Neural crest cell (in vitro differentiated cells): ENCODE results near the gene NME2. TPM values are rescaled to one million over a fixed set of nuclear protein-coding genes. Genes with fewer than 3 reads are reported as not detected.

Source experiments
- DNase-seq: peaks from one replicate; pipeline ENCODE4 v3.0.0; 2021; ENCODE audit warnings: low read depth, mixed read lengths, low spot score
- H3K27ac Mint-ChIP-seq: one replicate; pipeline ENCODE4 v1.8.0; 2021; ENCODE audit warnings: mild to moderate bottlenecking, mixed read lengths; ENCODE audit not compliant: unreplicated experiment
- H3K27me3 Mint-ChIP-seq: 2 replicates; pipeline ENCODE4 v1.8.0; 2021; ENCODE audit warnings: low read depth, mild to moderate bottlenecking, mixed read lengths
- H3K36me3 Mint-ChIP-seq: 2 replicates; pipeline ENCODE4 v1.8.0; 2021; ENCODE audit warnings: low read depth, mild to moderate bottlenecking, mixed read lengths
- H3K4me1 Mint-ChIP-seq: 2 replicates; pipeline ENCODE4 v1.8.0; 2021; ENCODE audit warnings: mixed read lengths
- H3K4me3 Mint-ChIP-seq: one replicate; pipeline ENCODE4 v1.8.0; 2021; ENCODE audit warnings: mild to moderate bottlenecking, mixed read lengths
- H3K9me3 Mint-ChIP-seq: 2 replicates; pipeline ENCODE4 v1.8.0; 2021; ENCODE audit warnings: mixed read lengths
- CTCF ChIP-seq: fragments of 200-600 bp; sonication (generic); conservative IDR thresholded peaks from 2 replicates; pipeline ENCODE4 v1.5.0; 2021; ENCODE audit warnings: antibody characterized with exemption, mild to moderate bottlenecking
- total RNA-seq: library from RNA; stranded (reverse); gene quantifications from 2 replicates; pipeline ENCODE4 v1.2.1, GENCODE V29; 2021

NME2 gene
- total RNA-seq, 1 donor from 2014 or later: 541 TPM

GRCh38 chr17:51184124-51184523, 17.9 kb downstream of the NME2 start:
- no peak overlapping the region for H3K4me3 Mint-ChIP-seq
- no peak overlapping the region for H3K27ac Mint-ChIP-seq
- no peaks in the 10 kb centered on the region for H3K4me1 Mint-ChIP-seq
- no peaks in the 10 kb centered on the region for H3K27me3 Mint-ChIP-seq
- H3K9me3 Mint-ChIP-seq: no peaks in the 10 kb centered on the region
- no peak for TF ChIP-seq CTCF
- H3K36me3 Mint-ChIP-seq: peaks cover 7% of the 10 kb centered on the region
- DNase-seq: no peak

- TF ChIP-seq CTCF: no peak
- DNase-seq: no peak
- H3K36me3 Mint-ChIP-seq: peaks cover 11% of the 10 kb centered on the region
- no peaks in the 10 kb centered on the region for H3K4me1 Mint-ChIP-seq
- no peaks in the 10 kb centered on the region for H3K27me3 Mint-ChIP-seq
- no peak overlapping the region for H3K4me3 Mint-ChIP-seq
- no peaks in the 10 kb centered on the region for H3K9me3 Mint-ChIP-seq
- H3K27ac Mint-ChIP-seq: no peak overlapping the region
These were observed 19.6 kb downstream of the NME2 start for GRCh38 chr17:51185763-51186332.

GRCh38 chr17:51188271-51188833, 22.1 kb downstream of the NME2 start:
- no peak overlapping the region for H3K4me3 Mint-ChIP-seq
- TF ChIP-seq CTCF: no peak
- H3K27me3 Mint-ChIP-seq: no peaks in the 10 kb centered on the region
- H3K9me3 Mint-ChIP-seq: no peaks in the 10 kb centered on the region
- peaks cover 14% of the 10 kb centered on the region for H3K36me3 Mint-ChIP-seq
- H3K27ac Mint-ChIP-seq: no peak overlapping the region
- H3K4me1 Mint-ChIP-seq: no peaks in the 10 kb centered on the region
- DNase-seq: no peak

GRCh38 chr17:51189162-51189561, 23.0 kb downstream of the NME2 start:
- Mint-ChIP-seq H3K36me3 (peaks cover 14% of the 10 kb centered on the region), H3K4me1 (no peaks in the 10 kb centered on the region), H3K4me3 (no peak overlapping the region), H3K9me3 (no peaks in the 10 kb centered on the region), H3K27ac (no peak overlapping the region), H3K27me3 (no peaks in the 10 kb centered on the region)
- TF ChIP-seq CTCF: no peak
- DNase-seq: no peak

GRCh38 chr17:51189628-51190027, 23.4 kb downstream of the NME2 start:
- H3K36me3 Mint-ChIP-seq: peaks cover 14% of the 10 kb centered on the region
- no peak overlapping the region for H3K27ac Mint-ChIP-seq
- H3K9me3 Mint-ChIP-seq: no peaks in the 10 kb centered on the region

More at GRCh38 chr17:51189628-51190027, 23.4 kb downstream of the NME2 start:
- Mint-ChIP-seq H3K27me3 (no peaks in the 10 kb centered on the region), H3K4me3 (no peak overlapping the region), H3K4me1 (no peaks in the 10 kb centered on the region)
- DNase-seq: no peak
- no peak for TF ChIP-seq CTCF
